DMS153 treated with DMSO at 0.1 percent for 48 hours (cell line): ENCODE results near the gene BMP15.

Source experiments
- DNase-seq: peaks from one replicate; lab custom pipeline; 2025; ENCODE audit not compliant: unreplicated experiment; lab: John Stamatoyannopoulos, UW

Gene BMP15

GRCh38 chrX:50910685-50911176, at the start of gene BMP15:
Gene BMP15, plus strand, starts transcription at chrX:50910735. Its CDS starts 49 bp downstream, at chrX:50910784.
- no peak for DNase-seq

- DNase-seq, result no peak
Measured at GRCh38 chrX:50863471-50863870, 47.1 kb upstream of the BMP15 start.

GRCh38 chrX:50865311-50865710, 45.2 kb upstream of the BMP15 start:
- DNase-seq, result no peak

GRCh38 chrX:50871922-50872453, 38.5 kb upstream of the BMP15 start:
- DNase-seq, result no peak

GRCh38 chrX:50874876-50875275, 35.7 kb upstream of the BMP15 start:
- DNase-seq, result no peak

GRCh38 chrX:50876551-50876950, 34.0 kb upstream of the BMP15 start:
- DNase-seq, result no peak

- DNase-seq, result no peak
Measured at GRCh38 chrX:50877310-50877709, 33.2 kb upstream of the BMP15 start.

GRCh38 chrX:50881028-50881427, 29.5 kb upstream of the BMP15 start:
- DNase-seq, result no peak

GRCh38 chrX:50888884-50889283, 21.7 kb upstream of the BMP15 start:
- no peak for DNase-seq

GRCh38 chrX:50889582-50889981, 21.0 kb upstream of the BMP15 start:
- DNase-seq, result no peak

- DNase-seq, result no peak
Measured at GRCh38 chrX:50893047-50893446, 17.5 kb upstream of the BMP15 start.

- DNase-seq, result no peak
Measured at GRCh38 chrX:50893466-50893865, 17.1 kb upstream of the BMP15 start.

- no peak for DNase-seq
Measured at GRCh38 chrX:50905334-50905733, 5.2 kb upstream of the BMP15 start.

GRCh38 chrX:50913520-50913919, 3.0 kb downstream of the BMP15 start:
- DNase-seq, result no peak

- no peak for DNase-seq
Measured at GRCh38 chrX:50920132-50920531, 9.6 kb downstream of the BMP15 start.

GRCh38 chrX:50927127-50927526, 16.6 kb downstream of the BMP15 start:
- DNase-seq, result no peak

GRCh38 chrX:50941638-50942037, 31.1 kb downstream of the BMP15 start:
- DNase-seq, result no peak

- no peak for DNase-seq
Measured at GRCh38 chrX:50942471-50942870, 31.9 kb downstream of the BMP15 start.

GRCh38 chrX:50952406-50952805, 41.9 kb downstream of the BMP15 start:
- DNase-seq, result no peak

- DNase-seq, result no peak
Measured at GRCh38 chrX:50953832-50954231, 43.3 kb downstream of the BMP15 start.

GRCh38 chrX:50962156-50962555, 51.6 kb downstream of the BMP15 start:
- DNase-seq, result no peak

- DNase-seq, result no peak
Measured at GRCh38 chrX:50963842-50964241, 53.3 kb downstream of the BMP15 start.
